Amniotic stem cell (primary cell): ENCODE measurements around the gene SALL4.
"Not testable (repeated sequence)": the region's sequence is repeated elsewhere in the genome, so short reads cannot be mapped to it uniquely, and the experiment has no call there.

ENCODE experiments used
- DNase-seq: peaks from one replicate; lab custom pipeline; 2025; lab: John Stamatoyannopoulos, UW

SALL4 gene

DNA sequence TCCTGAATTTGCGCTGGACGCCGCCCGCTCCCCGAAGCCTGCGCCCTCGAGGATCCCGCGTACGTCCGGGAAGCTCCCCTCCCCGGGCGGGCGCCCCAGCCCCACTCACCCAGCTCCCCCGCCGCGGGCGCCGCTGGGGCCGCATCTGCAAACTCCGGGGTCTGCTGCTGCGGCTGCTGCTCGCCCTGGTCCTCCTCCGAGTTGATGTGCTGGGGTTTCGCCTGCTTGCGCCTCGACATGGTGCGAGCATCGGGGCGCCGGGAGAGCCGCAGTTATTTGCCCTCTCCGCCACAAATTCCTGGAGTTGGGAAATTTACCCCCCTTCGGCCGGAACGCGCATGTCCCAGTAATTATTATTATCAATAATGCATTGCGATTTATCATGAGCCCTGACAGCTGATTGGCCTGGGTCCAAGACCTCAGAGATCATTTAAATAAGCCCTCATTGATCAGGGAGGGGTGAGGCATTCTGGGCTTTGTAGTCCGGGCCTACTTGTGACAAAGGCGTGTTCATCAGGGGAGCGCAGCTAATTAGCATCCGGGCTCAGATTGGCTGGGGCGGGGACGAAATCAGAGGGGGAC, at the start of gene SALL4:
Gene SALL4, minus strand, starts transcription at position 352 of the 582 bp plus-strand sequence. Its CDS starts 113 bp downstream, at position 239.
- no peak for DNase-seq

DNA sequence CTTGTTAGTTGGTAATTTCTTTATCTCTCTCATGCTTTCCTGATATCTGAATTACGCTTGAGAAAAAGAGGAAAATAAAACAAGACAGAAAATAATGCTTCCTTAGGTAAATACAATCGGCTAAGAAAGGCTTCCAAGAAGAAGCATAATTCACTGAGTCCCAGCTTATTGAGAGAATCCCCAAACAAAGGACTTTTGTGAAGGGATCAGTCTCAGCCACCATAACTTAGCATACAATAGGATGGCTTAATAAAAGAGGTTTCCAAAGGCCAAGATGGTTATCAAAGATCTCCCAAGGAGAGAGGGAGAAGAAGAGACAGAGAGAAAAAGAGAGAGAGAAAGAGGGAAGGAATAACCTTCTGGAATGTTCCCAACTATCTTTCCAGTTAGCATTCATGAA, 46.0 kb upstream of the SALL4 start:
- no peak for DNase-seq

DNA sequence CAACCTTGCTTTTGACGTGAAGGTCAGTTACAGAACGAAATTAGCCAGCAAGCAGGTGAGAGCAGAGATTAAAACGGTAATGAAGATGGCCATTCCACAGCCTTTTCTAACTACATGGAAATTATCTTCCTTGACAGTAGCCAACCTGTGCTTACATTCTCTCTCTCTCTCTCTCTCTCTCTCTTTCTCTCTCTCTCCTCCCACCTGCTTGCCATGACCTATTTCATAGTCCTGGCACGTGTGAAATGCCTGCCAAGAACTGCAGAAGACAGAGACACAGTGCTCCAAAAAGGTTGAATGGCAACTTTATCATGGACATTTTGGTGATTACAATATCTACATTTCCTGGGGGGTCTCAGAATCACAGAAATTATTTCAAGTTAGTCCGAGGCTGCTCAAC, 38.5 kb upstream of the SALL4 start:
- DNase-seq = no peak

DNA sequence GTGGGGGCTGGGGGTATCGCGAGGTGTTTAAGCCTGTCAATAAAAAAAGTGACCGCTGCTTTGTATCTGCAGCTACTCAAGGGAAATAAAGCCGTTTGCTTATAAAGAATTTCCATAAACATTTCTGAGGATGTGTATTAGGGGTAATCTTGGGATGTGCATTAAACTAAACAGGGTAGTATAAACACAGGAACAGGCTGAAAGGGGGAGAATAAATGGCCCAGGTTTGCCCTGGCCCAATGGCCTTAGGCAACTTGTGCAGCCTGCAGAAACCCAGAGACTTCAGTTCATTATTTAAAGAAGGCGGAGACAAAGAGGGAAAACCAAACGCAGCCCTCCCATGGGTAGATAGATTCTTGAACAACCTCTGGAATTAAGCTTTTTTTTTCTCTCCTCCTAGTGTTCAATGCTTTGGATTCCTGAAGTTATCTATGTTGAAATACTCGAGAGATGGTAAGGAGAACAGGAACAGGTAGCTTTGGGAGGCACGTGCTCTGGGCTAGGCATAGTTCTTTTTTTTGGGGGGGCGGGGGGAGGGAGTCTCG, 35.6 kb upstream of the SALL4 start:
- DNase-seq = no peak

DNA sequence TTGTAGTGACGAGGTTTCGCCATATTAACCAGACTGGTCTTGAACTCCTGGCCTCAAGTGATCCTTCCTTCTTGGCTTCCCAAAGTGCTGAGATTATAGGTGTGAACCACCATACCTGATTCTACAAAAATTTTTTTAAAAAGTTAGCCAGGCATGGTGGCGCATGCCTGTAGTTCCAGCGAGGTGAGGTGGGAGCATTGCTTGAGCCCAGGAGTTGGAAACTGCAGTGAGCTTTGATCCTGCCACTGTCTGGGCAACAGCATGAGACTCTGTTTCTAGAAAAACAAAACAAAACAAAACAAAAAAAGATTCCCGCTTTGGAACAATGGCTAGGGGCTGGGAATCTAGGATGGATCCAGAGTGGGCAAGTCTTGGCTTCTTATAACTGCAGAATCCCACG, 35.1 kb upstream of the SALL4 start:
- DNase-seq = no peak

DNA sequence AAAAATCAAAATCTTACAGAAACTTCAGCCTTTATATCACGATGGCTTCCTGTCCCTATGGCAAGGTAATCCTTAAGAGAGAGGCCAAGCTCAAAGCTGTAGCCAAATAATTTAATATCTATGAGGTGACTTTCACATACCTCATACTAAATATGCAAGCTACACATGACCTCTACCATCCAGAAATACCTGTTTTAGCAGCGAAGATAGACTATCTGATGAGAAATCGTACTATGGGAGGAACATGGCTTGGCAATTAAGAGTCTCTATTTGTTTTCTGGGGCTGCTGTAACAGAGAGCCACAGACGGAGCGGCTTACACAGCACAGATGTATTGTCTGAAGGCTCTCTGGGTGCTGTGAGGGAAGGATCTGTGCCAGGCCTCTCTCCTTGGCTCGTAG, 31.0 kb upstream of the SALL4 start:
- DNase-seq = no peak

DNA sequence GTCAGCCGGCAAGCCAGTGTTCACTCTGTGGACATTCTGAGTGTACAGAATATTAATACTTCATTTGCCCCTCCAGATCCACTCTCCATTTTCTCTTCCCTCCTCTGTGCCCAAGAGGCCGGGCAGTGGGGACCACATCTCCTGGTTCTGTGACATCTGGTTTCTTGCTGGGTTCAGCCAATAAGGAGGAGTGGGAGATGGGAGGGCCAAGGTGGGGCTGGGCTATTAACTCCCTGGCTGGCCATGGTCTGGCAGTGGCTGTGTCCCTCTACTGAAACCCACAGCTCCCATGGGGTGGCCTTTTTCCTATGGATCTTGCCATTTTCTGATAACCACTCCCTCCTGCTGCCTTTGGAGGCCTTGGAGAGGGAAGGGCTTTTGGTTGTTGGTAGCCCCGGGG, 30.0 kb upstream of the SALL4 start:
- no peak for DNase-seq

DNA sequence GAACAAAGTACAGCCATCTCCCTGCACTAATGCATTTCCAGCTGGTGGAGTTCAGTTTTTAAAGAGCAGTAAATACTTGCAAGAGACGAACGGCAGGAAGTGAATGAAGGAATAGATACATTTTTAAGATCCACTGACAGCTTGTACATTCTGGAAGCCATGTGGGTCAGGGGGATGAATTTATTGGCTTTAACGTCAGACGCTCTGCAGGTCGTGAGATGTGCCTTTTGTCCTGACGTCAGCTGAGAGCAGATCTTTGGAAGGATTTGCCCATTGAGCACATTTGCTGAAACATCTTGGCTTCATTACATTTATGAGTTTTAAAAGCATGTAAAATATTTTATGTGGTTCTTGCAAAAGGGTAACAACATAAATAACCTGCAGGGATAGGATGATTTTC, 29.5 kb upstream of the SALL4 start:
- DNase-seq = no peak

DNA sequence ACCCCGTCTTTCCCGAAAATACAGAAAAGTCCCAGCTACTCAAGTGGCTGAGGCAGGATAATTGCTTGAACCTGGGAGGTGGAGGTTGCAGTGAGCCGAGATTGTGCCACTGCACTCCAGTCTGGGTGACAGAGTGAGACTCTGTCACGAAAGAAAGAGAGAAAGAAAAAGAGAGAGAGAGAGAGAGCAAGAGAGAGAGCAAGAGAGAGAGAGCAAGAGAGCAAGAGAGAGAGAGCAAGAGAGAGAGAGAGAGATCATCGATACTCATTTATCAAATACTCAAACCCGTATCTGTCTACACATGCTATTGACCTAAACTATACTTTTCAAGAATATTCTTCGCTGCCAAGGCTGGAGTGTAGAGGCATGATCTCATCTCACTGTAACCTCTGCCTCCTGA, 28.2 kb upstream of the SALL4 start:
- no peak for DNase-seq

DNA sequence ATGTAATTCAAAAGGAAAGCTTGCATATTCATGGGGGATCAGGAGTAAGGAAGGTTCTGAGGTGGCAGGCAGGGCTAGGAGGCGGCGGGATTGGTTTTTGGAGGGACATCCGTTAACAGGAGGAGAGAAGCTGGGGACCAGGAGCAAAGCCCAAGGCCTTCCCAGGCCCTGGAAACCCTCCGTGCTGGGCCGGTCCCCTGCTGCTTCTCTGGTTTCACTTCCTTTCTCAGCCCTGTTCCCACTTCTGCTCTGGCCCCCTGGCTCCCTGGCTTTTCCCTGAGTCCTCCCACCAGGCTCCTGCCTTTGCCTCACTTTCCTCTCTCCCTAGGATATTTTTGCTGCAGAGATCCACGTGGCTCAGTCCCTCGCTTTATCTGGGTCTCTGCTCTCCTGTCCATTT, 26.4 kb upstream of the SALL4 start:
- DNase-seq = no peak

DNA sequence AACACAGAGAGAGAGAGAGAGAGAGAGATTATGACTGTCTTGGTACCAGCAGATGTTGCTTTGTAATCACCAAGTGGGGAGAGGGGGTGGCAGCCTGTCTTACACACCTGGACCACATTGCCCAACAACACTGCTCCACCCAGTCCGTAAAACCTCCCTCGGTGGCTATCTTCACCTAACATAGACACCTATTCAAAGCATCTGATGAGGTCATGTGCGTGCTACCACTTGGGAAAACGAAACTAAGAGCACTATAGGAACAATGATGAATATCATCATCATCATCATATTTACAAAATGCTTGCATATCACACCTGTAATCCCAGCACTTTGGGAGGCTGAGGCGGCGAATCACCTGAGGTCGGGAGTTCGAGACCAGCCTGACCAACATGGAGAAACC, 24.1 kb upstream of the SALL4 start:
- no peak for DNase-seq

DNA sequence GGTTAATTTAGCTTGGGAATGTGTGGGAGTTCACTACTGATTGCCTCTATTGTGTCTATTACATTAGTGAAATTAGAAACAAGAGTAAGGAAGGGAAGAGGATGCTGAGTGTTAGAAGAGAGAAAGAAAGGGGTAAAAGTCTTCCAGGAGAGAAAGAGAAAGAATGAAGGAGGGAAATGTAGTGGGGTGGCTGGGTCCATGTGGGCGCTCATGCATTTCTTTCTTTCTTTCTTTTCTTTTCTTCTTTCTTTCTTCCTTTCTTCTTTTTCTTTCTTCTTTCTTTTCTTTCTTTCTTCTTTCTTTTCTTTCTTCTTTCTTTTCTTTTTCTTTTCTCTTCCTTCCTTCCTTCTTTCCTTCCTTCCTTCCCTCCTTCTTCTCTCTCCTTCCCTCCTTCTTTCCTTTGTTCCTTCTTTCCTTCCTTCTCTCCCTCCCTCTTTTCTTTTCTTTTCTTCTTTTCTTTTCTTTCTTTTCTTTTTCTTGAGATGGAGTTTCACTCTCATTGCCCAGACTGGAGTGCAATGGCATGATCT, 16.2 kb upstream of the SALL4 start:
- DNase-seq = no peak

DNA sequence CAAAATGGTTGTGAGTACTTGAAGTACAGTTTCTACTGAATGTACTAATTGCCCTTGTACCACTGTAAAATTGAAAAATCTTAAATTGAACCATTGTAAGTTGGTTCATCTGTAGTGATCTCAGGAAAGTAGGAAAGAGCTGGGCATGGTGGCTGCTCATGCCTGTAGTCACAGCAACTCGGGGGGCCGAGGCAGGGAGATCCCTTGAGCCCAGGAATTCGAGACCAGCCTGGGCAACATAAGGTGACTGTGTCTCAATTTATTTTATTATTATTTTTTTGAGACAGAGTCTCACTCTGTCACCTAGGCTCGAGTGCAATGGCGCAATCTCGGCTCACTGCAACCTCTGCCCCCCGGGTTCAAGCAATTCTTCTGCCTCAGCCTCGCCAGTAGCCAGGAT, 14.5 kb upstream of the SALL4 start:
- not testable (repeated sequence) for DNase-seq

DNA sequence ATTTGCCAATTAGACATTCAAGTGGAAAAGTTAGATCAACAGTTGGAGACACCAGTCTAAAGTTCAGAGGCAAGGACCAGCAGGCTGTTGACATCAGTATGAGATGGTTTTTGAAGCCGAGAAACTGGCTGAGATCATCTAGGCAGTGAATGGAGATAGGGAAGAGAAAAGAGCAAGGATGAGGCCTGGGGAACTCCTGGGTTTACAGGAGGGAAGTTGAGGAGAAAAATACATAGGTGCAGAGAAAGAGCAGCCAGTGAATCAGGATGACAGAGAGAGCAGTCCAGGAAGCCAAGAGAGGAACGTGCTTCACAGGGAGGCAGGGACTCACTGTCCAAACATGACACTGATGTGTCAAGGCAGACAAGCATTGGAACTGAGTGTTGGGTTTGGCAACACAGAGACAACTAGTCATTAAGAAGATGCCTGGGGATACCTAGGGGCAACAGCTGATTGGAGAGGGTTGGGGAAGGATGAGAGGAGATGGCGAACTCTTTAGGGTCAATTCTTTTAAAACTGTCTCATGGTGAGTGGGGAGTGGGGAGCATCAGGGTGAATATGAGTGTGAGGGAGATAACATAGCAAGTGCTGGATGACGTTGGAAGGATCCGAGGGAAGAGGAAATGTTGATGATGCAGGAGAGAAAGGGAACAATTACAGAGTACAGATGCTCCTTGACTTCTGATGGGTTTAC, 13.2 kb upstream of the SALL4 start:
- DNase-seq = no peak

DNA sequence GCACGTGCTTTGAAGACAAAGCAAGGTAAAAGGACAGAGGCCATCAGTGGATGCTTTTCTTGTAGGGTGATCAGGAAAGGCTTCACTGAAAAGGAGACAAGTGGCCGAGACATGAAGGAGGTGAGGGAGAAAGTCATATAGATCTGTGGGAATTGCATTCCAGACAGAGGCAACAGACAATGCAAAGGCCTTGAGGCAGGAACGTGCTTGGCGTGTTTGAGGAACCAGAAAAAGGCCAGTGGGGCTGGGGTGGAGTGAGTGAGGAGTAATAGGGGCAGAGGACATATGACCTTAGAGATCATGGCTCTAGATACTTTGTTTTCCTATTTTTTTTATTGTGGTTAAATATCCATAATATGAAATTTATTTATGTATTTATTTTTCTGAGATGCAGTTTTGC, 10.5 kb upstream of the SALL4 start:
- DNase-seq = no peak

DNA sequence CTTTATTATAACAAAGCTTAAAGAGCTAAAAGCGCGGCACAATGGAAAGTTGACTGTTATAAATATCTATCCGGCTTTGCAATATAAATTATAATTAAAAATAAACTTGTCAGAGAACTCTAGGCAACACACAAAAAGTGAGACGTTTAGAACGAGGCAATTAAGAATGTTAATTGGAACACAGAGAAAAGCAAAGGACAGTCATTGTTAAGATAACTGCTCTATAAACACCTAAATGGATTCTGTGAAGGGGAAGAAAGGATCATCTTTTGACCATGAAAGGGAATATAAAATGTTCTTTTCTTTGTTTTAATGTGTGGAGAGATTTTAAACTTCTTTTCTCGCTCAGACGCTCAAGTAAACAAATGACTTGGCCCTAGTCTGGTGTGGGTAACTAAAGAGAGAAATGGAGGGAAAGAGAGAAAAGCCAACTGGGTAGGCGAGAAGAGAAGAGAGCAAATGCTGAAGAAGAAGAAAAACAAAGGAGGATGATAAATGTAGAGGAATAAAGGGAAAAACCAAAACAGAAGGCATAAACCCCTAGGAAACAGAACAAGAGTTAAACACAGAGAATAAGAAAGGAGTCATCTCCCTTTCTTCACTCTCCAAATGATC, 9.3 kb upstream of the SALL4 start:
- DNase-seq = no peak

DNA sequence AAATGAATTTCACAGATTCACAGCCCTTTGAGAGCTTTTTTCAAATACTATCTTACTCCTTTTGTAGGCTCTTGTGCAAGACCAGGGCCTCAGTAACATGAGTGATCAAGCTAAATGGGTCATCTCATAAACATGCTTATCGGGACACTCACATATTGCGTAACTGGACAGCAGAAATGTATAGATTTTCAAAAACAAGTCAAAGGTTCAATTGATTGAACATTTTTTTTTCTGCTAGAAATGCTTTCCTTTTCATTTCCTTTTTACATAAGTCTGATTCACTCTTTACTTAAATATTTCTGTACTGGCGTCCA, 8.7 kb upstream of the SALL4 start:
- no peak for DNase-seq

DNA sequence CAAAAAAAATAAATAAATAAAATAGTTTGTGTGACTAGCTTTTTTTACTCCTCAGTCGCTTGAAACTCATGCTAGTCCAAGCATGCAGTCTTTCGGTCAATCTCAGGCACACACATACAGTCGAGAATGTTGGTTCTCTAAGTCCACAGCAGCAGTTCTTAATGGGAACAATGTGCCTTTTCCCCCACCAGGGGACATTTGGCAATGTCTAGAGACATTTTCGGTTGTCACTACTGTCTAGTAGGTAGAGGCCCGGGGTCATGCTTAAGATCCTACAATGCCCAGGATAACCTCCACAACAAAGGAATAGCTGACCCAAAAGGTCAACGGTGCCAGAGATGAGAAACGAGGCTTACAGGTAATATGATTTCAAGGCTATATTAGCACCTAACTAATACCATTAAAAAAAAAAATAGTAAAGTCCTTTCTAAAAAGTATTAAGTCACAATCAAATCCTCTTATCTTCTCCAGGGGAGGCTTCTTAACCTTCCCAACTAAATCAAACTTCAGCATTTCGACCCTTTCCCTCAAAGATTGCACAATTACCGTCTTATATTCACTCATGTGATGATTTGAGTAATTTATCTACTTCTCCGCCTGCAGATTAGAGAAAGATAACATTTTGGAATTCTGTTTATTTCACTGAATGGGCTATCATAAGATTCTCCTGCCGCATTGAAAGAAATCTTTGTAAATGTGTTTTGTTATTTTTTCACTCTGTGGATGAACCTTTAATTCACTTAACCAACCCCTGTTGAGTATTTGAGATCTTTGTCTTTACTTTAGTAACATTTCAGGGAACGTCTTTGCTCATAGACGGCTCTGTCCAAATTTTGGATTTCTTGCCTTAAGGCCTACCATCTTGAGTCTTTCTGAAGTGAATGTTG, 8.1 kb upstream of the SALL4 start:
- no peak for DNase-seq

DNA sequence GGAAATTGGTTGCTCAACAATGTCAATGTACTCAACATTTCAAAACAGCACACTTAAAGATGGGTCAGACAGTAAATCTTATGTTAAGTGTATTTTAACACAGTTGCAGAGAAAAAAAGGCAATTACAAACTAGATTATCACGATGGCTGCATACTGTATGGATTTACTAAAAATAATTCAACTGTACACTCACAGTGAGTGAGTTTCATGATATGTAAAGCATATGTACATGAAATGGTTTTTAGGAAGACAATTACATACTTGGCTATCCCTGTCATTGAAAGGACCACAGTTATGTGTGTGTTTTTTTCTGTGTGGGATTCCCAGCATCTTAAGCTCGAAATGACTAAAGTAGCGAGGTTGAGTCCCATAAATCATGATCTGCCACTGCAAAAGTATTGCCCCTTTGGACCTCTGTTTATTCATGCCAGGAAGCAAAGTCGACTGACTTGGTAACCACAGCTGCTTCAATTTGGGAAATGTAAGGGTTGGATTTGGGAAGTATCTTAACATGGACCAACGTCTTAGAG, 5.5 kb upstream of the SALL4 start:
- no peak for DNase-seq

DNA sequence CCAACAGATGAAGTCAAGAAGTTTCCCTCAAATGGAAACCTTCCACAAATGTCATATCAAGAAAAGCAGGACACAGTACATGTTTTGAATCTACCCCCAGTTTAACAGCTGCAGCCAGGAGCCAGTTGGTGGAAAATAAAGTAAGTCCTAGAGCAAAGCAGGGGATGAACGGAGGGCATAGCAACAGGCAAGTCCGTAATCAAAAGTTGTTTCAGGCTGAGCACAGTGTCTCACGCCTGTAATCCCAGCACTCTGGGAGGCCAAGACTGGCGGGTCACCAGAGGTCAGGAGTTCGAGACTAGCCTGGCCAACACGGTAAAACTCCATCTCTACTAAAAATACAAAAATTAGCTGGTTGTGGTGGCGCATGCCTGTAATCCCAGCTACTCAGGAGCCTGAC, 2.4 kb upstream of the SALL4 start:
- DNase-seq = no peak

DNA sequence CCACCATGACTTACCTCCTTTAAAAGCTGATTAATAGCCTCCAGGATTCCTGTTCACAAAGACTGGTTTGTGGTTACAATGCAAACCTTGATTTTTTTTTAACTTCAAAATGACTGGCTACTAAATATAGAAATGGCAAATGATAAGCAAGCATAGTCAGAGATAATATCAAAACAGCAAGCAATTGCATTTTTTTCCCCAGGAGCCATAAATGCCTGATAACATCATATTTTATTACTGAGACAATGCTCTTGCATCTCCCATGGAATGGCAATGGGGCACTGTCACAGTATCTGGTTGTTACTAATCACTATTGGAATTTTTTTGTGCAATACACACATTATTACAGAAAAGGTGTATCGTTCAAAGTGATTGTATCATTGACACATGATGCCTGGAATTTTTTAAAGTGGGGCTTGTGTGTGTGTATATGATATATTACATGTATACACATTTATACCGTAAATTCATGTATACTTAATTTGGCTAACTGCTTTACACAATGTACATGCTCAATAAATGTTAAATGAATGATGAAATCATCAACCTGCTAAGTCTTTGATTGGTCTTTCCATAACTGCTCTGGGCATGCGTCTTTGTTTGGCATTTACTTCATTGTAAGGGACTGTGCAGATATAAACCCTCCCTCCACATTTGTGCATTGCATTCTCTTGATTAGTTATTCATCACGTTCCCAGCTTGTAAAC, 980 bp upstream of the SALL4 start:
- DNase-seq = no peak

DNA sequence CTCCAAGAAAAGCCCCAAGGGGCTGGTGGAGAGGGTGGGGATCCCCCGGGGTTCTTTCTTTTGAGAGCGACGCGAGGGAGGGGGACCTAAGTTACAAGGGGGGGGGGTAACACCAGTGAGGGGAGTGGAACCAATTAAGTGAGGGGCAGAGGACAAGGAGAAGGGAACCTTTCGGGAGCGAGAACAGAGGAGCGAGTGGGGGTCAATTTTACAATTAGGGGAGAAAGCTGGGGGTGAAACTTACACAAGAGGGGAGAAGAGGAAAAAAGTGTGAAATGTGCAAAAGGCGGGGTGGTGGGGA, 548 bp downstream of the SALL4 start:
- no peak for DNase-seq
